LoVo (cell line): ENCODE results near the gene CD151.

Experiments used
- DNase-seq: peaks from one replicate; pipeline ENCODE4 v3.0.0-alpha.2; 2016; ENCODE audit warnings: low spot score

CD151 gene

DNA sequence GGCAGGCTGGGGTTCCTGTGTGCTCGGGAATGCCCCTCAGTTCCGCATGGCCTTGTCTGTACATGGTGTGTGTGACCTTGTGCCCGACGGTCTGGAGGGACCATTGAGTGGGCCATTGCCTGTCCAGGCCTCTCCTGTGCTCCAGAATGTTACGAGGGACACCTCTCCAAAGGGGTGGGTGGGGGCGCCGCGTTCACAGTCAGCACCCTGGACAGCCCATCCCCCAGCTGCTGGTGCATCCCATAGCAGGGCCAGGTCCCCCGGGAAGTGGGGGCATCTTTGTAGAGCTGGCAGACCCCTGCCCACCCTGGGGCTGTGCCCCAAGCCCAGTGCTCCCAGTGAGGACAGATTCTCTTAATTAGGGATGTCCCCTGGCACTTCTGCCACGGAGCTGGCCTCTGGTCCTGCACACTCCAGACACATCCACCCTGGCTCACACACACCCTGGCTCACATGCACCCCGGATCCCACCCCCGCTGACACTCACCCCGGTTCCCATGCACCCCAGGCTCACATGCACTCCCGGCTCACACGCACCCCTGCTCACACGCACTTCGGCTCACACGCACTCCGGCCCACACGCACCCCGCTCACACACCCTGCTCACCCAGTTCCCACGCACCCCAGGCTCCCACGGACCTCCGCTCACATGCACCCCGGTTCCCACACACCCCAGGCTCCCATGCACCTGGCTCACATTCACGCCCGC, 25.5 kb downstream of the CD151 start:
- no peak for DNase-seq

DNA sequence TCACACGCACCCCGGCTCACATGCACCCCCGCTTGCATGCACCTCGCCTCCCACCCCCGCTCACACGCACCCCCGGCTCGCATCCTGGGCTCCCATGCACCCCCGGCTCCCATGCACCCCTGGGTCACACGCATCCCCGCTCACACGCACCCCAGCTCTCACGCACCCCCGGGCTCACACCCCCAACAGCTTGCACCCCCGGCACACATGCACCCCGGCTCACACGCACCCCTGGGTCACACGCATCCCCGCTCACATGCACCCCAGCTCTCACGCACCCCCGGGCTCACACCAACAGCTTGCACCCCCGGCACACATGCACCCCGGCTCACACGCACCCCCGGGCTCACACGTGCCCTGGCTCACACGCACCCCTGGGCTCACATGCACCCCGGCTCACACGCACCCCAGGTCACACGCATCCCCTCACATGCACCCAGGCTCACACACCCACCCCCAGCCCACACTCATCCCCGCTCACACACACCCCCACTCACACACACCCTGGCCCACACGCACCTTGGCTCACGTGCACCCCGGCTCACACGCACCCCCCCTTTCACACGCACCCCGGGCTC, 26.1 kb downstream of the CD151 start:
- no peak for DNase-seq

DNA sequence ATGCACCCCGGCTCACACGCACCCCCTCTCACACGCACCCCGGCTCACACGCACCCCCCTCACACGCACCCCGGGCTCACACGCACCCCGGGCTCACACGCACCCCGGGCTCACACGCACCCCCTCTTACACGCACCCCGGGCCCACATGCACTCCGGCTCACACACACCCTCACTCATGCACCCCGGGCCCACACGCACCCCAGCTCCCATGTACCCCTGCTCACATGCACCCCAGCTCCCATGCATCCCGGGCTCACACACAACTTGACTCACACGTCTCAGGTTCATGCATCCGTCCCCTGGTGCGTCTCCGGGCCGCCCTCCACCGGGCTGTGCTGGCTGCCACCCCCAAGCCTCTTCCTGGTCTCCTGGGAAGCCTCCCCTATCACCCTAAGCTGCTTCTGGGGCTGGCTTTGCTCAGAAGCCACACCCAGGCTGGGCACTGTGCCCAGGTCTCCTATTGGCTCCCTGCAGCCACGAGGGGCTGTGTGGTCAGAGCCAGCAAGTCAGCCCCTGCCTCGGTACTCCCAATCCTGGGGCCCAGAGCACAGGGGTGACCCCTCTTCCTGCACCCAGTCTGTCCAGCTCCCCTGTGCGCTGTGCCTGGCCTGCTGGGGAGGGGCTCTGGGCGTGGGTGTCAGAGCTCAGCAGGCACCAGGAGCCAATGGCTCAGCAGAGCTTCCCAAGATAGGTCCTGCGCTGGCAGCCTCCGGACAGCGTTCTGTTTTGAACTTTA, 26.8 kb downstream of the CD151 start:
- no peak for DNase-seq

DNA sequence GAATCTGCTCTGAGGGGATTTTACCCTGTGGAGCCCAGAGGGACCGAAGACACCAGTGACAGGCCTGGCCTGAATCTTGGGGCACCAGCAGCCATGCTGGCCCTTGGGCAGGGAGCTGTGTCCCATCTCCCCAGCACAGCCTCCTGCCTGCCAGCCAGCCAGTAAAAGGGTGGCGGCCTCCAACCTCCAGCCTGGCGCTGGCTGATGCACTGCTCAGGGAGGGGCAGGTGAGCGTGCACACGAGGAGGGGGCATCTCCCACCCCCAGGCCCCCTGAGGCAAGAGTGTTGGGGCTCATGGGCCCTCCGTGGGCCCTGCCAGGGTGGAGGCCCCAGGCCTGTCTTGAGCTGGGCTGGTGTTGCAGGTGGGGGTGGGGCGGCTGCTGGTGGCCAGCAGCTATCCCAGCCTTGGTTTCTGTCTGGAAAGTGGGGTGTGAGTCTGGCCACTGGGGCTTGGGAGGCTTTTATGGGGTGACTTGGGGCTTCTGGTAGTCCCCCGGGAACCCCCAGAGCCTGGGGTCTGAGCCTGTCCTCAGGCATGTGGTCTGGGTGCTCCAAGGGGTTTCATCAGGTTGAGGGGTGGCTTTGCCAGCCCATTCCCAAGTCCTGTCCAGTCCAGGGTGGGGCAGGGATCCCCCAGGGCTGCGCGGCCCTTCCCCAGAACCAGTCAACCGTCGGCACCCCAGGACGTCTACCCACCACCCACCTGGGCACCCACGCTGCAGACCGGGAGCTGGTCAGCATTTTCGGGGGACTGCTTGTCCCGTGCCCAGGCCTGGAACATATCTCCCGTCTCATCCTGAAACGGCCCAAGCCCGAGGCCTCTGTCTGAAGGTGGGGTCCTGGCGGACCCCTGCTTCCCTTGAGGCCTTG, 27.7 kb downstream of the CD151 start:
- DNase-seq: no peak

DNA sequence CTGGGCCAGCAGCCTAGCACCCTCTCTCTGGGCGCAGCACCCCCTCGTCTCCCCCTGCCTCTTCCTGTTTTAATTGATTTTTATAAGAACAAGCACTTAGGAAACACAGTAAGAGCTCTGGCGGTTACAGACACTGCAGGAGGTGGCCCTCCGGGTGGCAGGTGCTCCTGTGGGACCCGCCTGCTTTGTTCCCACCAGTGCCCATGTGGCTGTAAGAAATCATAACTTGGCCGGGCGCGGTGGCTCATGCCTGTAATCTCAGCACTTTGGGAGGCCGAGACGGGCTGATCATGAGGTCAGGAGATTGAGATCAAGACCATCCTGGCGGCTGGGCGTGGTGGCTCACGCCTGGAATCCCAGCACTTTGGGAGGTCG, 28.3 kb downstream of the CD151 start:
- DNase-seq: no peak

DNA sequence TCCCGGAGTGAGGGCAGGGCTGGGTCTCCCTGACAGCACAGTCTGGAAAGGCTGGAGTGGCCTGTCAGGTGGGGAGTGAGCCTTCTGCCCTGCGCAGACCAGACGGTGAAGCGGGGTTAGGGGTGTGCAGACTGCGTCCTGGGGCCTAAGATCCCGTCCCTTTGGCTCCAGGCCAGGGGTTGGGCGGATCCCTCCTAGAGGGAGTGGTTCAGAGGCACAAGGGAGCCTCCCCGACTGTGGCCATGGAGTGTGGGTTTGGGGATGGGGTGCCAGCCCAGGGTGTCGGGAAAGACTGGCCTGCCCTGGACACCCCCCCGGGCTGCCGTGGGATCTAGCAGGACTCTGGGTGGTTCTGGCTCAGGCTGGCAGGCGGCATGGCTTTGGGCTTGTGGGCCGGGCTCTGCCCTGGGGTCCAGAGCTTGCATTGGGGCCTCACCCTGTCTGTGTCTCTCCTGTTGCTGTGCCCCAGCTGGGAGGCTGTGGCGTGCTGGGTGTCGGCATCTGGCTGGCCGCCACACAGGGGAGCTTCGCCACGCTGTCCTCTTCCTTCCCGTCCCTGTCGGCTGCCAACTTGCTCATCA, 29.4 kb downstream of the CD151 start:
- DNase-seq: no peak

DNA sequence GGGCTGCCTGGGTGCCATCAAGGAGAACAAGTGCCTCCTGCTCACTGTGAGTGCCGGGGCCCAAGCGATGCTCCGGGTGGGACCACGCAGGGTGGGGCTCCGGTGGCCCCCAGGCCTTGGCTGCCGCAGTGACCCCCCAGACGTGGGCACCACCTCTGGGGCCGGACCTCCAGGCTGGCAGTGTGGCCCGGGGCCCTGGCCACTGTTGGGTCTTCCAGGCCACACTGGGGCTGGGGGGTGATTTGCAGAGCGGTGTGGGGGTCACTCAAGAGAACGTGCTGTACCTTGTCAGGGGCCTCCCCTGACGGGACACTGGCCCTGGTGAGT, 29.9 kb downstream of the CD151 start:
- no peak for DNase-seq

DNA sequence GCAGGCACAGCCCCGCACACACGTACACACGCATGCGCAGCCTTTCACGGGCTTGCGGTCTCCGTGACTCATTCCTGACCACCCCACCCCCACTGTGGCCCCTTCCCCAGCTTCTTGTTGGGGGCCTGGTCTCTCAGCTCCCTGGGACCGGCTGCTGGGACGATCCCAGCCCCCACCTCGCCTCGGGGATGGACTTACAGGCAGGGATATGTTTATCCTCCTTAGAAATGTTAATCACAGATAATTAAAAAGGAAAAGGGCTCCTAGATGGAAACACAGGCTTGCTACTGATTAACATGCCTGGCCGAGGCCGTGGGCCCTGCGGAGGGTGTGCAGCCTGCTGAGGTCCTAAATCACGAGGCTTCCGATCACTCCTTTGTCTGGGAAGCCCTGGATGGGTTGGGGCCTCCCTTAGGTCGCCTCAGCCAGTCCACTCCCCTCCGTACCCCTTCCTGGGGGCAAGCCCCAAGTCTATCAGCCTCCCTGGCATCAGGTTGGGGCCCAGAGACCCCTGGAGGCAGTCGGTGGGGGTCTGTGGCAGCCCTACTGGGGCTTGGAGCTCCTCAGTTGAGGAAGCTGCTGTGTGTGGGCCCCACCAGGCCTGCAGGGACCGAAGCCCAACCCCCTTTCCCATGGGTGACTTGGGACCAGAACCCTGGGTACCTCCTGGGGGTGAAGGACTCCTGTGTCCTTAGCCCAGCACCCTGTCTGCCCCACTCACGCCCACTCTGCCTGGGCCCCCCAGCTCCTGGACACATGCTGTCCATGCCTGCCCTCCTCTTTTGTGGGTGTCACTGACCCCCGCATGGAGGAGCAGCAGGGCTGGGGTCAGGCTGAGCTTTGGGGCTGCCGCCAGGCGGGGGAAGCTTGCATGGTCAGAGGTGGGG, 30.5 kb downstream of the CD151 start:
- DNase-seq: no peak

DNA sequence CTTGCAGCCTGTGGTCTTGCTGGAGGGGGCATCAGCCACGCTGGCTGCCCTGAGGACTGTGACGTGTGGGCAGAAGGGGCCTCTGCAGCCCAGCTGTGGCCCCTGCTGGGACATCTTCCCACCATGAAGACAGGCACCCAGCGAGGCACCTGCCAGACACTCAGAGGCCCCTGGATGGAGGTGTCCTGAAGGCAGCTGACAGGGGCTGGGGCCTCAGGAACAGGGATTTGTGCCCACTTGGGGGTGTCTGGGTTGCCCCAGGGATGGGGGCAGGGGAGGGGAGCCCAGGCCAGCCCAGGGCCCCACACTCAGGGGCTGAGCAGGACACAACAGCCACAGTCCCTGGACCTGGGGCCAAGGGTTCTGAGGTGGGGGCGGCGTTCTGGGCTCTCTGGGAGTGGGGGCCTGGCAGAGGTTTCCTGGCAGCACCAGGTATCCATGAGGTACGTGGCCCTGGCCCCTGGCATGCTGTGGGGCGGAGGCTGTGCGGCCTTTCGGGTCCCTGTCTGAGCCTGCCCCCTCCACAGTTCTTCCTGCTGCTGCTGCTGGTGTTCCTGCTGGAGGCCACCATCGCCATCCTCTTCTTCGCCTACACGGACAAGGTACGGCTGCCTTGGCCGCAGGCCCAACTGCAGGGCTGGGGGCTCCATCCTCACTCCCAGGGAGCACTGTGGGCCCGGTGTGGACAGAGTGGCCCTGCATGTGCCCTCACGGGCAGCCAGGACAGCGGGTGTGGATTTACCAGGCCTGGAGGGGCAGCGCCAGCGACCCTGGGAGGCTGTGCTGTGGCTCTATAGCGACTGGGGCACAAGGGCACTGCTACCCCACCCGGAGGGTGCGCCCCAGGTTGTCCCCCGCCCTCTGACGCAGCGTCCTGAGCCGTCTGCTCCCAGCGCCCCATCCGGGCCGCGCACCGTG, 31.4 kb downstream of the CD151 start:
- no peak for DNase-seq

DNA sequence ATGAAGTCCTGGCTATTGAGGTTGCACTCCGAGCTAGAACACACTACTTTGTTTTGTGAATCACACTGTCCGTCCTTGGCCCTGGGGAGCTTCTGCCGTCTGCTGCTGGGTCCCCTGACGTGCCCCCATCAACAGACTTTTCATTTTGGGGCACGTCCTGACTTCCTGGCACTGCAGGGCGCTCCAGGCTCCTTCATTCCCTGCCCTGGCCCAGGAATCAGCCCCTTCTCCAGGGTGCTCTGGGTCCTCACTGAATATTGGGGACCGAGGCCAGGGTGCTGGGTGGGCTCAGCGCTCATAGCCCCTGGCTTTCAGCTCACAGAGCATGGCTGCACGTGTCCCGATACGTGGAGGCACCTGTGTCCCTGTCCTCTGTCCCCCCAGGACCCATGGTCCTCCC, 32.1 kb downstream of the CD151 start:
- no peak for DNase-seq

DNA sequence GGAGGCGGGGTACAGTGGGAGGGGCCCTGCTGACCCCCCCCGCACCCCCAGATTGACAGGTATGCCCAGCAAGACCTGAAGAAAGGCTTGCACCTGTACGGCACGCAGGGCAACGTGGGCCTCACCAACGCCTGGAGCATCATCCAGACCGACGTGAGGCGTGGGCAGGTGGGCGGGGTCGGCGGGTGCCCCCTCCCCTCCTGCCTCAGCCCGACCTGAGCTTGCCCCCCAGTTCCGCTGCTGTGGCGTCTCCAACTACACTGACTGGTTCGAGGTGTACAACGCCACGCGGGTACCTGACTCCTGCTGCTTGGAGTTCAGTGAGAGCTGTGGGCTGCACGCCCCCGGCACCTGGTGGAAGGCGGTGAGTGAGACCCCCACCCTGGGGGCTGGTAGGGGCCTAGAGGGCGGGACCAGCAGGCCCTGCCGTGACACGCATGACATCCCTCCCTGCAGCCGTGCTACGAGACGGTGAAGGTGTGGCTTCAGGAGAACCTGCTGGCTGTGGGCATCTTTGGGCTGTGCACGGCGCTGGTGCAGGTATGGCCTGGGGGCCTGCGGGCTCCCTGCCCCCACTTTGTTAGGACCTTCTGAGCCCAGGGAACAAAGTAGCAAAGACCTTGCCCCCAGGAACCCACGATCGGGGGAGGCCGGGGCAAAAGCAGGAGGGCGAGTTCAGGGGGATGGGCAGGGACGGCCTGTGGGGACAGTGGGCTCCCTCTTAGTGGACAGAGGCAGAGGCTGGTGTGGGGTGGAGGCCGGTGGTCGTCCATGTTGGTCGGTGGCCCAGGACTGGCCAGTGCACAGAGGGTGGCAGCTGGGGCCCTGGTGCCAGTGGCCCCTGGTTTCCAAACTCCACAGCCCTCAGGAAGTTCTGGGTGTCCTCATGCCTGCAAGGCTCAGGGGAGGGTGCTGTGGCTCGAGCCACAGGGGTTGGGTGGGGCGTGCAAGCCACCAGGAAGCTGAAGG, 33.0 kb downstream of the CD151 start:
- no peak for DNase-seq

DNA sequence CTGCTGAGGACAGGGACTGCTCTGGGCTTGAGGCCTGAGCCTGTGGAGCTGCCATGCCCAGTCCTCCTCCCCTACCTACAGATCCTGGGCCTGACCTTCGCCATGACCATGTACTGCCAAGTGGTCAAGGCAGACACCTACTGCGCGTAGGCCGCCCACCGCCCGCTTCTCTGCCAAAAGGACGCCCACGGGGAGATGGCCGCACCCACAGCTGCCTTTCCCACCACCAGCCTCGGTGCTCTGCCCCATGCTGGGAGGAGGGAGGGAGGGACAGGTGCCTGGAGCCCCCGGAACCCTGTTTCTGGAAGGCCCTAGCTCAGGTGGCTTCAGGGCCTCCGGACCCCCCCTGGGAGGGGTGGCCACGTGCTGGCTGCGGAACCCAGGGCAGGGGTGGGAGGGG, 33.7 kb downstream of the CD151 start:
- no peak for DNase-seq

DNA sequence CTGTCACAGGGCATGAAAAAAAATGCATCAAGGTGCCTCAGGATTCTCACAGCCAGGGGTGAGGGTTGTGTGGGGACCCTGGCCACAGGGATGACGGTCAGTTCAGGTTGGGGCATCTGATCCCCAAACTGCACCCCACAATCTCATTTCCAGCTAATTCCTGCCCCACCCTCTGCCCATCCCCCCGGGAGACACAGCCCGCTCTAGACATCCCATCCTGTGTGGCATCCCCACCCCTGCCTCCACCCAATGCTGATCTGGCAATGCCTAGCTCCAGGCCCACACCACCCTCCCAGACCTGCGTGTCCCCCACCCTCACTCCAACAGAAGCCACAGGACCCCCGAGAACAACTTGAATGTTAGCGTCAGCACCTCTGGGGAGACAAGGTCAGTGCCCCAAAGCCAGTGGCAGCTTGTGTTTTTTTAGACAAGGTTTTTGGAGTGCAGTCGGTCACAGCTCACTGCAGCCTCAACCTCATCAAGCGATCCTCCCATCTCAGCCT, 35.2 kb downstream of the CD151 start:
- DNase-seq: no peak

DNA sequence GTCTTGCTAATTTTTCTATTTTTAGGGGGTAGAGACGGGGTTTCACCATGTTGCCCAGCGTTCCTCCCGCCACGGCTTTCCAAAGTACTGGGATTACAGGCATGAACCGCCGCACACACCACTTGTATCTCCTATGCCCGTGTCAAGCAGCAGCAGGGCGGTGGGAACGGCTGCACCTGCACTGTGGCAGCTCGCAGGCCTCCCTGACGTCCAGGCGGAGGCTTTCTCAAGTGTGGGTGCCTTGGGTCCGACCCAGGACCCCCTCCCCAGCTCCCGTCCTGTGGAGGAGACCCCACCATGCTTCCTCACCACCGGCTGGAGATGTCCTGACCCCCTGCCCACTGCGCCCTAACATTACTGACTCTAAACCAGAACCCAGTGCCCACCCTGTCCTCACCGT, 35.6 kb downstream of the CD151 start:
- no peak for DNase-seq

DNA sequence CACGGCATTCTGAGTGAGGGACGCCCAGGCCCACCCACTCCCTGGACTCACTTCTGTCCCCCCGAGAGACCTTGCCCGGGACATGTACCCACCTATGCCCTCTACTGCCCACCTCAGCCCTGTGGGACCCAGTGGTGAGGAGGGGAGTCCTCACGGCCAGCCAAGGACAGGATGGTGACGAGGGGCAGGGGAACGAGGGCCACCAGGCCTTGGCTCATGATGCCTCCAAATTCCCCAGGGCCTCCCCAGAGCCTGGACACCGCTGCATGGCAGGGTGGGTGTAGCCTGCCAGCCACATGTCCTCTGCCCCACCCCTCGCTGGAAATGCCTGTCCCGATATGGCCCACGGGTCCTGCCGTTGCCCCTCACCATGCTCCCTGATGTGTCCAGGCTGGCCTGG, 36.0 kb downstream of the CD151 start:
- DNase-seq: no peak

DNA sequence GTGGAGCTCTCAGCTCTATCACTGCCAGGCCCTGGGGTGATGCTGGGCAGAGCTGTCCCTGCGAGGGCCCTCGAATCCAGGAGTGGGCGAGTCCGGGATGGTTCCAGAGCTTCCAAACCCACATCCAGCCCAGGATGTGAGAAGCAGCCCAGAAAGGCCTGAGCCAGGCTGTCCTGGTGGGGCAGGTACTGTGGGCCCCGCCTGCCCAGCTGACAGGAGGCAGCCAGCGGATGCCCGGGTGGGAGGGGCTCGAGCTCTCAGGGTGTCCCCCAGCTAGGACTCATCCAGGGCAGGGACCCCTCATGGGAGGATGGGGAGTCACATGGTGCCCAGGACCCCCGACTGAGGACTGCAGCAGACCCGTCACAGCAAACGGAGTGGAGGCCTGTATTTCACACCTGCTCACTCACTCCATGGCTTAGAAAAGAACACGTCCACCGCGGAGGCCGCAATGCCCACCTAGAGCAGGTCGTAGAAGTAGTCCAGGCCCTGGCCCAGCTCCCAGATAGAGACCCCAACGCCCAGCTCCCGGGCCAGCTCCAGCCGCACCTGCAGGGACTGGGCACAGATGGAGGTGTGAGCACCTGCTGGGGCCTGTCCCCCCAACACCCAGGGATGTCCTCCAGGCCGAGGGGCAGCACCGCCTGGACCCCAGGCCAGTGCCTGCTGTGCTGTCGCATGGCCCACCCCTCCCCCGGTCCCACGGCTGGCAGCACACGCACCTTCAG, 36.8 kb downstream of the CD151 start:
- DNase-seq: no peak

DNA sequence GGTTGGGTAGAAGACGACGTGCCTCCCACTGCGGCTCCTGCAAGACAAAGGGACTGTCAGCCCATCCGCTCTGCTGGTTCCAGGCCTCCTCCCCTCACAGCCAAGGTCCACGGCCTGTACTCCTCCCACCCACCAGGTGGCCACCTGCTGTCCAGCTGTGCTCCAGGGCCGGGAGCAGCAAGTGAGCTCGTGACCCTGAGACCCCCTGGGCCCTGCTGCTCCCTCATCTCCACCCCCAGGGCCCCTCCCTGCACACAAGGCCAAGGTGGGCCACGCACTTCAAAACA, 37.3 kb downstream of the CD151 start:
- no peak for DNase-seq

DNA sequence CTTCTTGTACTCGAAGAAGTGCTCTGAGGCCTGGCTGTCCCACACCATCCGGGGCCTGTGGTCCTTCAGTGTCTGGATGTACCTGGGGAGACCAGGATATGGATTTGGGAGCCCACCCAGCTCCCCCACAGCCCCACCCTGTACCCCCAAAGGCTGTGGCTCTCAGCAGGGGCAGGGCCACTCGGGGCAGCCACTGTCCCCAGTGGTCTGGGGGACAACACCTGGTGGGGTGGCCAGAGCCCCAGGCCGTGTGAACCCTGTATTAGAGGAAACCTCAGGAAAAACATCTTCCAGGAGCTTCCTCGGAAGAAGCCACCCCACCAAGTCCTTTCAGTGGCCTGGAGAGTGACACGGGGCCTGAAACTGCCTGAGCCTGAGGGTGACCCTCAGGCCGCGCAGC, 37.7 kb downstream of the CD151 start:
- no peak for DNase-seq
